Measurements from ENCODE around the gene ZBTB7C. TPM values are rescaled to one million over a fixed set of nuclear protein-coding genes. Genes with fewer than 3 reads are reported as not detected.
A peak's percentile ranks its signal among the peaks of the same experiment; 100 is the strongest.

The ZBTB7C gene
- total RNA-seq, 1 donor from 2014 or later = 0.15 TPM

GRCh38 chr18:48004577-48004976 lies 404.6 kb downstream of the ZBTB7C start:
- Histone ChIP-seq H3K36me3 (no peaks in the 10 kb centered on the region), H3K27ac (no peak overlapping the region), H4K20me1 (ENCODE audit: low read depth) (no peaks in the 10 kb centered on the region), H3F3A (ENCODE audit: low read depth) (peaks cover 41% of the 10 kb centered on the region), H3K79me2 (ENCODE audit: low read depth) (no peaks in the 10 kb centered on the region), H3K4me3 (no peak overlapping the region), H2AFZ (replicated peaks) (no peak overlapping the region), H3K4me2 (peak overlapping the region; percentile 32), H3K4me1 (peaks cover 28% of the 10 kb centered on the region), H3K9ac (no peak overlapping the region), H3K9me3 (ENCODE audit: low read depth) (no peaks in the 10 kb centered on the region), H3K27me3 (no peaks in the 10 kb centered on the region)
- Mint-ChIP-seq H3K4me1 (peaks cover 25% of the 10 kb centered on the region), H3K27ac (no peak overlapping the region), H3K27me3 (ENCODE audit: insufficient read depth, low read depth) (peaks cover 16% of the 10 kb centered on the region), H3K36me3 (no peaks in the 10 kb centered on the region), H3K4me3 (no peak overlapping the region), H3K9me3 (peaks cover 9% of the 10 kb centered on the region)
- TF ChIP-seq CTCF (IDR thresholded peaks at IDR 0.05) = no peak
- TF ChIP-seq EZH2 (IDR thresholded peaks at IDR 0.05) = no peak
- TF ChIP-seq EZH2phosphoT487 (IDR thresholded peaks at IDR 0.05) = no peak
- no peak for DNase-seq (ENCODE audit: low spot score)

GRCh38 chr18:48003426-48004349 lies 405.5 kb downstream of the ZBTB7C start:
- H3F3A ChIP-seq (ENCODE audit: low read depth) = peaks cover 33% of the 10 kb centered on the region
- H3K9me3 Mint-ChIP-seq = peaks cover 6% of the 10 kb centered on the region
- H3K79me2 ChIP-seq (ENCODE audit: low read depth) = no peaks in the 10 kb centered on the region
- H3K4me1 ChIP-seq = peaks cover 21% of the 10 kb centered on the region
- H3K36me3 ChIP-seq = no peaks in the 10 kb centered on the region
- TF ChIP-seq EZH2phosphoT487 (IDR thresholded peaks at IDR 0.05) = no peak
- TF ChIP-seq CTCF (IDR thresholded peaks at IDR 0.05) = no peak
- no peak for TF ChIP-seq EZH2 (IDR thresholded peaks at IDR 0.05)
- peak overlapping the region; percentile 32 for H3K4me2 ChIP-seq
- H4K20me1 ChIP-seq (ENCODE audit: low read depth) = no peaks in the 10 kb centered on the region
- peaks cover 17% of the 10 kb centered on the region for H3K27me3 Mint-ChIP-seq (ENCODE audit: insufficient read depth, low read depth)
- peak overlapping the region; percentile 89 for H3K27ac Mint-ChIP-seq
- DNase-seq (ENCODE audit: low spot score) = no peak
- no peak overlapping the region for H3K27ac ChIP-seq
- no peaks in the 10 kb centered on the region for H3K36me3 Mint-ChIP-seq
- no peak overlapping the region for H3K9ac ChIP-seq
- no peak overlapping the region for H3K4me3 ChIP-seq
- no peak overlapping the region for H3K4me3 Mint-ChIP-seq
- peak overlapping the region; percentile 38 for H2AFZ ChIP-seq (replicated peaks)
- H3K9me3 ChIP-seq (ENCODE audit: low read depth) = no peaks in the 10 kb centered on the region
- H3K4me1 Mint-ChIP-seq = peaks cover 20% of the 10 kb centered on the region
- no peaks in the 10 kb centered on the region for H3K27me3 ChIP-seq

- Mint-ChIP-seq H3K27me3 (ENCODE audit: insufficient read depth, low read depth) (peaks cover 17% of the 10 kb centered on the region), H3K4me1 (peaks cover 17% of the 10 kb centered on the region)
Observed at GRCh38 chr18:48002933-48003365, 406.2 kb downstream of the ZBTB7C start.

More at GRCh38 chr18:48002933-48003365, 406.2 kb downstream of the ZBTB7C start:
- H3K79me2 ChIP-seq (ENCODE audit: low read depth) = no peaks in the 10 kb centered on the region
- peaks cover 29% of the 10 kb centered on the region for H3F3A ChIP-seq (ENCODE audit: low read depth)
- no peak overlapping the region for H2AFZ ChIP-seq (replicated peaks)
- no peaks in the 10 kb centered on the region for H3K9me3 ChIP-seq (ENCODE audit: low read depth)
- no peaks in the 10 kb centered on the region for H3K27me3 ChIP-seq
- peaks cover 16% of the 10 kb centered on the region for H3K4me1 ChIP-seq
- peaks cover 6% of the 10 kb centered on the region for H3K9me3 Mint-ChIP-seq
- H3K36me3 Mint-ChIP-seq = no peaks in the 10 kb centered on the region
- no peak for DNase-seq (ENCODE audit: low spot score)
- TF ChIP-seq EZH2 (IDR thresholded peaks at IDR 0.05) (no peak), EZH2phosphoT487 (IDR thresholded peaks at IDR 0.05) (no peak), CTCF (IDR thresholded peaks at IDR 0.05) (no peak)
- H3K4me3 Mint-ChIP-seq = no peak overlapping the region
- H4K20me1 ChIP-seq (ENCODE audit: low read depth) = no peaks in the 10 kb centered on the region
- no peak overlapping the region for H3K4me2 ChIP-seq
- H3K9ac ChIP-seq = no peak overlapping the region
- no peak overlapping the region for H3K27ac ChIP-seq
- H3K4me3 ChIP-seq = no peak overlapping the region
- no peaks in the 10 kb centered on the region for H3K36me3 ChIP-seq
- H3K27ac Mint-ChIP-seq = peak overlapping the region; percentile 89
